Esophagus squamous epithelium (tissue), 4 donors: ENCODE measurements around the gene MTCL1.

Source experiments
- CTCF ChIP-seq, 6 experiments: fragments of 450-650 bp in 4 of 6; fragments of 200-600 bp in 2 of 6; sonication (generic) in 2 of 6; IDR thresholded peaks; one replicate each; pipeline ENCODE4 v1.5.1; 2016 to 2019; ENCODE audit warnings: antibody characterized with exemption in 6 of 6, mild to moderate bottlenecking in 4 of 6, moderate library complexity in 4 of 6
- POLR2A ChIP-seq, 4 donors: fragments of 450-650 bp; IDR thresholded peaks; one replicate each; pipeline ENCODE4 v1.6.1; 2017; ENCODE audit warnings: antibody characterized with exemption in 4 of 4, mild to moderate bottlenecking in 4 of 4, moderate library complexity in 3 of 4

GRCh38 chr18:8701546-8702118 is 3.7 kb upstream of the MTCL1 start:
- TF ChIP-seq CTCF (IDR thresholded peaks at IDR 0.05): no peak
- no peak for TF ChIP-seq POLR2A (IDR thresholded peaks at IDR 0.05)
